ENCODE data around the gene CHCHD3. TPM values are rescaled to one million over a fixed set of nuclear protein-coding genes. Genes with fewer than 3 reads are reported as not detected.

Gene CHCHD3
- total RNA-seq, 1 experiment from 2014 or later, result 115 TPM

DNA sequence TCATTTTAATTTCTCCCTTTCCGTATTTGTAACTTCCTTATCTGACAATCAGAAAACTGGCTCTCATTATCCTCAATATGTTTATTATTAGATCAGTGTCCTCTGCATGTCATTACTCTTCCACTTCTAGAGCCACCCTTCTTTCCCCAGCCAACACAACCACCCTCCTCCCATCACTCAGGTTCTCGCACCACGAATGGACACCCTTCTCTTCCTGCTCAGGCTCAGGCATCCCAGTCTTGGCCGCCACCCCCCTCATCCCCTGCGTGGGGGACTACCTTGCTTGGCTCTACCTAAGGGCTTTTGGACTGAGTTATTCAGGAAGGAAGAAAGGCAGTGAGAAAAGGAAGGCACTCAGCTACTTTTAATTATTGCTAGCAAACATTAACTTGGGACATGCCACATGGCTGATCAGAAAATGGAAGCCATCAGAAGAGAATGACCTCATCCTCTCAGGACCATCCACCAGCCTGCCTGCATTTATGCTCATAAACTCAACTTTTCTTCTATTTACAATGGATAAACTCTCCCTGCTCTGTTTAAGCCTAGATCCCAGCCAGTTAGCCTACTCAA lies 305.8 kb downstream of the CHCHD3 start:
- DNase-seq (ENCODE audit: low read depth), result no peak

DNA sequence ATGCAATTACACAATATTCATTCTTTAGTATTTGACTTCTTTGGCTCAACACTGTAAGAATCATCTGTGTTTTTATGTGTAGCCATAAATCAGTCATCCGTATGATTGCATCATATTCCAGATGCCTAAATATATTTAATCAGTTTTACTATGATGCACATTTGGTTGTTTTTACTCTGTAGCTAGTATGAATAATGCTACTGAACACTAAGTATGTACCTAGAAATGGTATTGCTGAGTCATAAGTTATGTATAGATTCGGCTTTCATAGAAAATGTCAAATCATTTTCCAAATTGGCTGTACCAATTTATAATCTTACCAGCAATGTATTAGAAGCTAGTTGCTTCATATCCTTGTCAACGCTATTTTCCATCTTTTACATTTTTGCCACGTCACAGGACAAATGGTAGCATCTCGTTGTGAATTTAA lies 308.3 kb downstream of the CHCHD3 start:
- DNase-seq (ENCODE audit: low read depth), result peak; percentile 57

DNA sequence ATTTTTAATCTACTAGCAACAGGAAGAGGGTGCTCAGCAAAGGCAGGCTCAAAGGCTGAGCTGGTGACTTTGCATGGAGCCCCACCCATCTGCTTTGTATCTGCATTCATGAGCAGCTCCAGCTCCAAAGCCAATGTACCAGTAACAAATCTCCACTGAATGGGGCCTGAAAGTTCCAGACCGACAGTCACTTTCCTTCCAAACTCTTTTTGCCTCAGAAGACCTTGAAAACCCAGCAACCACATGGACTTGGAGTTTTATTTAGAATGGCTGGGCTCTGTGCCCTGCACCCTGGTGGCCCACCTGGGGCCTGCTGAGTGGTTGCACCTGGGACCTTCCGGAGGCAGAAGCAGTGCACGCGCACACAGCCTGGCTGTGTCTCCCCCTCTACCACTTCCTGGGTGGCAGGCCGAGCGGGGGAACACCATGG lies 310.6 kb downstream of the CHCHD3 start:
- DNase-seq (ENCODE audit: low read depth), result no peak

DNA sequence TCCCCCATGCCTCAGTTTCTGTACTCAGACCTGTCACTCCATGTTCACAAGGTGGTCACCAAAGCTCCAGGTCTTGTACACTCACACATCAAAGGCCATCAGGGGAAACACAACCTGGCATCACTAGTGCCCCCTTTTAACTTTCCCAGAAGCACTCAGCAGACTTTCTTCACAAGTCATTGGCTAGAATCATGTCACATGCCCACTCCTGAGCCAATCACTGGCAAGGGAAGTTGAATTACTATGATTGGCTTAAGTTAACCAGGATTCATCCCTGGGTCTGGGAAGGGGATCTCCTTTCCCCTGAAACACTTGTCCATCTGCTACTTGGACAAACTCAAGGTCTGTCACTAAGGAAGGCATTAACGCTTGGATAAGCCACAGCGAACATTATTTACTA lies 311.8 kb downstream of the CHCHD3 start:
- DNase-seq (ENCODE audit: low read depth), result no peak

DNA sequence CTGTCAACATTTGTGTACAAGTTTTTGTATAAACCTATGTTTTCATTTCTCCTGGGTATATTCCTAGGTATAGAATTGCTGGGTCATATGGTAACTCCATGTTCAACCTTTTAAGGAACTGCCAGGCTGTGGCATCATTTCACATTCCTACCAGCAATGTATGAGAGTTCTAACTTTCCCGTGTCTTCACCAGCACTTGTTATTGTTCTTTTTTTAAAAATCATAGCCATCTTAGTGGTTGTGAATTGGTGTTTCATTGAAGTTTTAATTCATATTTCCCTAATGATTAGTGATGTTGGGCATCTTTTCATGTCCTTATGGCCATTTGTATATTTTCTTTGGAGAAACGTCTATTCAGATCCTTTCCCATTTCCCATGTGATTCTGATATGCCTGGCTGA lies 312.6 kb downstream of the CHCHD3 start:
- no peak for DNase-seq (ENCODE audit: low read depth)

DNA sequence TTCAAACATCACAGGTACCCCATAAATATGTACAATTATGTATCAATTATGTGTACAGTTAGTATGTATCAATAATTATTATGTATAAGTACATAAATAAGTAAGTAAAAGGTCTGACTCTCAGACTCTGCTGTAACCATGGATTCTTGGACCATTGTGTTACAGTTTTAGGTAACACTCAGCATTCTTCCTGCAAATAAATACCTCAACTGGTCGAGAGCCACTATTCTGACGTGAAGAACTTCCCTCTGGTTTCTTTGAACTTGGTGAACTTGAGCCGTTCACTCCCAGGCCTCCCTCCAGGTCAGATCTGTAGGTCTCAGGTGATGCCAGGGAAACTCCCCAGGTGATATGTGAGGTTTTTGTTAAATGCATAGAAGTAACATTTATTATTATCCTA lies 313.8 kb downstream of the CHCHD3 start:
- DNase-seq (ENCODE audit: low read depth), result no peak

DNA sequence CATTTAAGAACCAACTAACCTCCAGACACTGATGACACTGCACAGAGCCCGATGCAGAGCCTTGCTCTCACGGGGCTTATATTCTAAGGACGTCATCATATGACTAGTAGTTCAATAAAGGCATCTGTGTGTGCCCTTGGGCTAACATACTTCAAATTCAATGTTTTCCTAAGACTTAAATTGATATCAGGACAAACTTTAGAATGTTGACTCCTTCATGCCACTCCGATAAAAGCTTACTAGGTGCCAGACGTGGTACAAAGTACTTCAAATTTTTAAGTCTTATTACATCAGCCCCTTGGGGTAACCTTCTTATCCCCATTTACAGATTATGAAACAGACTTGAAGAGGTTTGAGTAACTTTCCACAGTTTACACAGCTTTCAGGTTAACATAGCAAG lies 314.5 kb downstream of the CHCHD3 start:
- DNase-seq (ENCODE audit: low read depth), result no peak

DNA sequence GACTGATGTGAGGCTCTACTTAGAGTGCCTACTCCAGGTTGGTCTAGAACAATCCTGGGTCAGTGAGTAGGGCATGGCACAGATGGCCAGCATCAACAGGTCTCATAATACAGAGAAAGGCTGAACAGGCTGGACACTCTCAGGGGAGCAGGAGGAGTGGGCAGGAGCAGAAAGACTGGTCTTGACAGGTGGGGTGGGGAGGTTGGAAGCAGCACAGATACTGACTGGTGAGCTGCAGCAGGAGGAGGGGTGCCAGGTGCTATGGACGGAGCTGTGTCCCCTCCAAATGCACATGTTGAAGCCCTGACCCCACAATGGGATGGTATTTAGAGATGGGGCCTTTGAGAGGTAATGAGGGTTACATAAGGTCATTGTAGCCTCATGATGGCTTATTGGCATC lies 315.2 kb downstream of the CHCHD3 start:
- DNase-seq (ENCODE audit: low read depth), result no peak

DNA sequence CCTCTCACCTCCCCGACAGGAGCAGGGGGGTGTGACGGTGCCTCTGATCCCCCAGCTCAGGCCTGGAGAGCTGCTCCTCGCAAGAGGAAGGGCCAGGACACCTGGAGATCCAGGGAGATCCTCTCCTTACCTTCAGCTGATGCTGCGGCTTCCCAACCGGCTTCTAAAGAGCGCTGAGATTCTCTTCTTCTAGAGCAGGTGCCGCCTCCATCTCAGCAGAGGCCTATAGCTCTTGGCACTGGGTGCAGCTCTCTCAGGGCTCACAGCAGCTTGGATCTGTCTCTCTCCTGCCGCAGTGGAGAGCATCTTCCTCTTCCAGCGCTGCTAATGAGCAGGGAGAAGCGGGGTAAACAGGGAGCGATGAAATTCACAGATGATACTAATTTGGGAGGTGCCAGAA lies 316.0 kb downstream of the CHCHD3 start:
- no peak for DNase-seq (ENCODE audit: low read depth)

DNA sequence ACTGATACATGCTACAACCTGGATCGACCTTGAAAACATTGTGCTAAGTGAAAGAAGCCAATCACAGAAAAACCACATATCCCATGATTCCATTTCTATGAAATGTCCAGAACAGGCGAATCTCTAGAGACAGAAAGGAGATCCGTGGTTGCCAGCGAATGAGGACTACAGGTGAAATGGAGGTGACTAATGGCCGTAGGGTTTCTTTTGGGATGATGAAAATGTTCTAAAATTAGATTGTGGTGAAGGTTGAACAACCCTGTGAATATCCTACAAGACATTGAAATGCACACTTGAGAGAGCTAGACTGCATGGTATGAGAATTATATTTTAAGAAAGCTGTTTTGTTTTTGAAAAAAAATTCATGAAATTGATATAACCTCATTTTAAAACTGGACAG lies 317.1 kb downstream of the CHCHD3 start:
- peak; percentile 32 for DNase-seq (ENCODE audit: low read depth)

DNA sequence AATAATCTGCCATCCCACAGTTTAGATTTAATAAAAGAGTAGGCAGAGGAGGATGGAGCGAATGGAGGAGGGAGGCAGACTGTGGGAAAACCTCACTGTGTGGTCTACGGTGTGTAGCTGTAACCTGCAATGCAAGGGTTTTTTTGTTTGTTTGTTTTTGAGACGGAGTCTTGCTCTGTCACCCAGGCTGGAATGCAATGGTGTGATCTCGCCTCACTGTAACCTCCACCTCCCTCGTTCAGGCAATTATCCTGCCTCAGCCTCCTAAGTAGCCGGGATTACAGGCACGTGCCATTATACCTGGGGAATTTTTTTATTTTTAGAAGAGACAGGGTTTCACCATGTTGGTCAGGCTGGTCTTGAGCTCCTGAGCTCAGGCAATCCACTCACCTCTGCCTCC lies 321.0 kb downstream of the CHCHD3 start:
- DNase-seq (ENCODE audit: low read depth), result no peak

DNA sequence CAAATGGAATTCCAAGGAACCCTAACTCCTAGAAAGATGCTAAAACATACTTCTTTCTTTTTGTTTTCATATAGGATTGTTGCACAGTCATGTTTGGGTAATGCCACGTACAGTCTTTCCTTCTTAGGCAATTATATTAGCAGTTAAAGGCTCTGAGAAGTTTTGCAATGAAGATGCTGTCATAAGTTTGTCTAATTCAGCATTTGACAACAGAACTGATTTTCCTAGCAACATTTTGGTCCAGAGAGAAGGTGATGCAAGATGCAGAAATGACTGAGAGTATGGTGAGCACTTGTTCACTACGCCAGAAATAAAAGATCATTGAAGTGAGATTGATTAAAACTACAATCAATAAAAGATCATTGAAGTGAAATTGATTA lies 321.7 kb downstream of the CHCHD3 start:
- DNase-seq (ENCODE audit: low read depth), result no peak

DNA sequence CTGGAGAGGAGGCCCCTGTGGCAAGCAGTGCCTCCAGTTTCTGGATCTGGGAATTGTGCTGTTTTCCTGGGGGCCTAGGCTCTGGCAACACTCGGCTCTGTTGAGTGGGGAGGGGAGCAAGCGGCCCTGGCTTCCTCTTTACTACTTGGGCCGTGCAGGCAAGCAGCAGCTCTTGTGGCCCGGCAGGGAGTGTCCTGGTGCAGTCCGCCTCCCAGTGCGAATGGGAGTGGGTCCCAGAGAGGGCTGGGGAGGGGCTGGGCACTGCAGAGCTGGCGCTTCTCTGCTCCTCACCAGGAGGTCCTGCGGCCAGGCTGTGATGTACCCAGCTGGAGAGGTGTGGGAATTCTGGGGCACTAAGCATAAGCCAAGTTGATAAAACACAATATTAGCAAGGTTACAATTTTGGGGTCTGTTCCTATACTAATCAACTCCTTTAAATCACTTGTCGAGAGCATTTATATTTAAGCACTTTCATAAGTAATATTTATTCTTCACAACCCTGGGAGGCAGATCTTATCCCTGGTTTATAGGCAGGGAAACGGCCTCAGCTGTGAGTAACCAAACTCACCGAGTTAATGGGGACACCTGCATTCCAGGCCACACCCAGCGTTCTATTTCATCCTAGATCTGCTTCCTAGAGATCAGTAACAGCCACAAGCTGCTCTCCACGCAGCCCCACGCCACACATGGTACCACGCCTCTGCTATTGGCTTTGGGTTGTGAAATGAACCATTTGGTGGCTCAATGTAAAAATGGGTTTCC lies 322.2 kb downstream of the CHCHD3 start:
- no peak for DNase-seq (ENCODE audit: low read depth)

DNA sequence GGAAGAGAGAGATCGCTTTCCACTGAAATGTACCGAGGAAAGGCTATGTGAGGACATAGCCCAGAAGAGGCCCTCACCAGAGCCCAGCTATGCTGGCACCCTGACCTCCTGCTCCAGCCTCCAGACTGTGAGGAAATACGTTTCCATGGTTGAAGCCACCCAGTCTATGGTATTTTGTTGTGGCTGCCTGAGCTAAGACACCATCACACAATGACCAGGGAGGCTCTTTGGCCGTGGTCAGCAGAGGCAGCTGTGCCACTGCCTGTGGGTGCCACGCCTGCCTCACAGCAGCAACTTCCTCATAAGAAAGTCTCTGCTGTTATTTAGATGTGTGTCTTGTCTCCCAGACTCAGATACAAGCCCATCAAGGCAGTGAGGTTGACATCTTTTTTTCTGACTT lies 322.9 kb downstream of the CHCHD3 start:
- DNase-seq (ENCODE audit: low read depth), result no peak

DNA sequence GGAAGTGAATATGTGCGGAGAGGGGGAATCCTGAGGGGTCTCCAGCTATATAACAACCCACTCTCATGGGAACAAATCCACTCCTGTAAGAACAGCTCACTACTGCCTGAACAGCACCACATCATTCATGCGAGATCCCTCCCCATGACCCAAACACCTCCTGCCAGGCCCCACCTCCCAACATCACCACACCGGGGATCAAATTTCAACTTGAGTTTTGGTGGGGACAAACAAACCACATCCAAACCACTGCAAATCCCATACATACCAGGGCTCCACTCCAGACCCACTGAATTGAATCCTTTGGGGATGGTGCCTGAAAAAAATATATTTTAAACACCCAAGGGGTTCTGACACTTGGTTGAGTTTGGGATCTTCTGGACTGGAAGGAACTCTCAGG lies 324.1 kb downstream of the CHCHD3 start:
- no peak for DNase-seq (ENCODE audit: low read depth)

DNA sequence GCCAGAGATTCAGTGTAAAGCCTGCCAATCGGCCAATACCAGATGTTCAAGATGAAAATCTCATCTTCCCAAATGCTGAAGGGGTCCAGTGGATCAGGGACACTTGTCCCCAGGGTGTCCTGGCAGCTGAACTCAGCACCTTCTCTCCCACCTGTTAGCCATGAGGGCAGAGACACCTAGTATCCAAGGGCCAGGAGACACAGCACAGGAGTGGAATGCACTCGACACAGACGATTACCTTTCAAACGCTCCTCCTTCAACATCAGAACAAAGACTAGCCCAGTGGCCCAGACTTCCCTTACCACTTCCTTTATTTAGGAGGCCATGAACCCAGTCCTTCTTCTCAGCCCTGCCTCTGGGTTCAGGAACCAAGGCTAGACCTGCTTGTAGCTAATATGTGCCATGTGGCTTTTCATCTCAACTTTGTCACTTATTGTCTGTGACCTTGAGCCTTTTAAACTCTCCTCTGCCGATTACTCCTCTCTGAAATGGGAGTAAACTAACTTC lies 325.4 kb downstream of the CHCHD3 start:
- no peak for DNase-seq (ENCODE audit: low read depth)

DNA sequence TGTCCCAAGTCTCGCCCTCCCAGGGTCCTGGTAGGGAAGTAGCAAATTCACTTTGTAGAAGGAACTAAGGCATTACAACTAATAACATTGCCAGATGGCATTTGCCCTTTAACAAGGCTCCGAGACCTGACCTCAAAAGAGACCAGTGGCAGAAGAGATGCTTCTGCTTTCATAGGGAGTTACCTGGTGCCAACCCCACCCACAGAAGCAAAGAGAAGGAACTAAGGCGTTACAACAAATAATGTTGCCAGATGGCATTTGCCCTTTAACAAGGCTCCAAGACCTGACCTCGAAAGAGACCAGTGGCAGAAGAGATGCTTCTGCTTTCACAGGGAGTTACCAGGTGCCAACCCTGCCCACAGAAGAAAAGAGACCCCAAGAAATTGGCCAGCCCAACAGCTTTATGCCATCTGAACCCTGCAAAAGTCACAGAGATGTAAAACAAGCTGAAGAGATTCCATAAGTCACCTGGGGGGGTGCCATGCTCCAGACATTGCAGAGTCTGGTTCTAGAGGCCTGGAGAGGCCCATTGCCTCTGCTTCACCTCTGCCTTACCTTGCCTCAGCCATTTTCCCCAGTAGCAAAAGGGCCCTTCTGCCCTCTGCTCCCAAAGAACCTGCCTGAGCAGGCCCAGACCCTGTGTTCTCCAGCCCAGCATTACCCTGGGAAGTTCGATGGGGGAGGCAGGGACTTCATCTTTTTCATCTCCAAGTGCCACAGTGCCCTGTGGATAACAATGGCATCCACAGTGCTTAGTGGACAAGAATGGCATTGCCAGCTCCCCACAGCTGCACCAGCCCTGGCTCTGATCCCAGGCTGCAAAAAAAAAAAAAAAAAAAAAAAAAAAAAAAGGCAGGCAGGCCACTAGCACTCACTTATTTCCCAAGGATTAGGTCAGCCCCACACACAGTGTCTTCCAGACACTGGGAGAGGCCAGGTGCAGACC lies 326.1 kb downstream of the CHCHD3 start:
- peak; percentile 70 for DNase-seq (ENCODE audit: low read depth)

DNA sequence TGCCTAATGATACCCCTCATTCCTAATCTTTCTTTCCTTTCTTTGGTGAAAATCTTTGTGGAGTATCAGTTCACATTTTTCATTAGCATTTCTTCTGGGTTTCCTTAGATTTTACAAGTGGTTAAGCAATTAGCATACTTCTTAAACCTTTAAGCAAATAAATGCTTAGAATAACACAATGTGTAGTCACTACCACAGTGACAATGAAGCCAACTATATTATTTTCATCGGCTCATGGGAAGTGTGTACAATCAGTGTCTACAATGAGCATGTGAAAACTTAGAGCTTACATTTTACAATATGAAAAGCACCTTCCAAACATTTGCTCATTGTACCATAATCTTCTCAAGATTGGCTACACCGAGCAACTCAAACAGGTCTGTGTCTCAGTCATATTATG lies 329.5 kb downstream of the CHCHD3 start:
- DNase-seq (ENCODE audit: low read depth), result no peak

DNA sequence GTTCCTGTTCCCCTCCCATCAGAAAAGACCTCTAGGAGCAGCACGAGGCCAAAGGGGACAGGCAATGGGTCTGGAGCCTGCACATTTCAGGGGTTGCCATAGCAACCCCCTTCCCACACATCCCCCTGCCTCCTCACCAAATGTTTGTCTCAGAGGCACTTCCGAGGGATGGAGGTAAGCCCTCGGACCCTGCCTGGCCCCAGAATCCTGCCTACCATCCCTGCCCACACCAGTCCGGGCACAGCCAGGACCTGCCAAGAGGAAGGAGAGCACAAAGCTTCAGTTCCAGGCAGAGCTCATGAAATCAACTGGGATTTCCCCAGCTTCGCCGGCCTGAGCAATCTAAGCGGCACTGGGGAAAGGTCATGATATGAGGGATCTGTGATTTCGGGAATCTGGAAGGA lies 330.6 kb downstream of the CHCHD3 start:
- DNase-seq (ENCODE audit: low read depth), result no peak

DNA sequence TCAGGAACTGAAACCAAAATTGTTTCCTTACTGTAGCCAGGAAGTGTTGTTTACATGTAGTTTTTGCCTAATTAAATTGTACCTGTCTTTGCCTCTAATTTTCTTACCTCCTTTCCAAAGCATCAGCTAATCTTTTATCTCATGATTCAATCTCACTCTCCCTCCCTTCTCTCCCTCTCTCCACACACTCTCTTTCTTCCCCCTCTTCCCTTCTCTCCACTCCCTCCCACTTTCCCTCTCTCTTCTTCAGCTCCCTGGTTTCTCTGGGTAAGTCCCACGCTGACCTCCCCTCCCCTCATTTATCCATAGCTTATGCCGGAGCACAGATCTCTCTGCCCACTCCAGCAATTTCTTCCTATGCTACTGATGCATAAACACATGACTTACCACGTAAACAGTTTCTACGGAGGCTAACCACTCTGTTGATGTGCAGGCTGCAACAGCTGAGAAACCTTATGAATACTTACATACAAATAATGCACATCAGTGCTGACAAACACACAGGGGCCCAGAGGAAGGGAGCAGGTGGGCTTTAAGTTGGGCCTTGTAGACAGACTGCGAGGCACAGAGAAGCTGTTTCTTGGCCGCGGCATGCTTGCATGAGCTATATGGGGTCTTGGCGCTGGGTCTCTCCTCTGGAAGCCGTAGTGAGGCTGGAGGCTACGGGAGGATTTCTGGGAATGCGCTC lies 331.2 kb downstream of the CHCHD3 start:
- DNase-seq (ENCODE audit: low read depth), result no peak

DNA sequence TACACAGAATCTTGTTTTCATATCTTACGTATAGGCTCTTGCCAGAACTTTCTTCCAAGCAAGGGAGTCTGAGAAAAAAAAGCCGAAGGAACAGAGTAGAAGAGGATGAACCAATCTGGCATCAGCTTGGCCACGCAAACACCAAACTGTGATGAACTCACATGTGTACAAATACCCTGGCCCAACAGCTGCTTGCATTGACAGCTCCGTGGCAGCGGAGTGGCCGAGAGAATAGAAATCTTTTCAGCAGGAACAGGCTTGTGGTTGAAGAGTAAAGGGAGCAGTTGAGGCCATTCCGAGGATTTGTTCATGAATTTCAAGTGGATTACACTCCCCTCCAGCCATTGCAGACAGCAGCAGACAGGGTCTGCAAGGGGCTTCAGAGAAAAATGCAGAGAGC lies 331.8 kb downstream of the CHCHD3 start:
- DNase-seq (ENCODE audit: low read depth), result peak; percentile 53

DNA sequence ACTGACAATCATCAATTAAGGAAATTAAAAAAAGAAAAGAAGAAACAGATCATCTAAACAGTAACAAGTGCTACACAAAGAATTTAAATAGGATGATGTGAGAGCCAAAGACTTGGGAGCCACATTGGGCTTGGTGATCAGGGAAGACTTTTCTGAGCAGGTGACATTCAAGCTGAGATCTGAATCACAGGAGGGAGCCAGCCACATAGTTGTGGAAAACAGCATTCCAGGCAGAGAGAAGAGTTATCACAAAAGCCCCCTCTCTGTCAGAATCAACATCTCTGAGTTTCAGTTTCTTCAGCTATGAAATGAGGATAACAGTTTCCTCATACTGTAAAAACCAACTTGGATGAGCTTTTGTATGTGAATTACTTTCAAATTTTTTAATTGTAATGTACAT lies 336.4 kb downstream of the CHCHD3 start:
- DNase-seq (ENCODE audit: low read depth), result no peak

Data from LHCN-M2 (cell line).